ENCODE measurements around the gene NHERF2. TPM values are rescaled to one million over a fixed set of nuclear protein-coding genes. Genes with fewer than 3 reads are reported as not detected.

NHERF2 gene
- total and polyA plus RNA-seq, 2 of the 4 experiments (the other 2 are of a cell fraction), result 18.6 to 77.8 TPM

DNA sequence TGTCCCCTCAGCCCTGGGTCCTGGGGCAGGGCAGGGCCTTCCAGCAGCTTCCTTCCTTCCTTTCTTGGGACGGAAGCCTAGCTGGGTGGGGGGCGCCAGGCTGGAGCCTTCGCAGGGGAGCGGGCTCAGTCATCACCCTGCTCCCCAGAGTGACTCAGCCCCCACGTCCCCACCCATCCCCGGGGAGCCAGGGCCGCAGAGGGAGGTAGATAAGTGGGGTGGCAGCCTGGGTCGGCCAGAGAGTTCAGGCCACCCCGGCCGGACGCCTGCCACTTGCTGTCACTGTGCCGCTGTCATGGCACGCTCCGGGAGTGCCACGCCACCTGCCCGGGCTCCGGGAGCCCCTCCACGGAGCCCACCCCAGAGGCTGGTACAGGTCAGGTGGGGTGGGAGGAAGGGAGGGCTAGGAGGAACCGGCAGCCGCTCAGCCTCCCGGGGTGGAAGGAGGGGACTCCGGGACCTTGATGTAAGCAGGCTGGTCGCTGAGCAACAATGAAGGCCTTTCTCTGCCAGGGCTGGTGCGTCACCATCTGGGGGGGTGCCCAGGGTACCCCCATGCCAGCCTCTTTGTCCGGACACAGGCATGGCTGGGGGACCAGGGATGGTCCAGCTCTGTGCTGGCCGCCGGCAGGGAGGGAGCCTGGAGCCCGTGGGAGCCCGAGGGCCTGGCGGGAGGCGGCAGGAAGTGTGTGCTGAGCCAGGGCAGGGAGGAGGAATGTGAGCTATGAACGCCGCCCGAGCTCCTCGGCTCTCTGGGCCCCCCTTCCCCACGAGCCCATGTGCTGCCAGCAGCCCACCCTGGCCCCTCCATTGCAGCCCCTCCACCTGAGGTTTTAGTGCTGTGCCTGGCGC, 6.6 kb downstream of the NHERF2 start:
- WGBS, 2 experiments (ENCODE audit: extremely low coverage in 2 of 2, insufficient read length in 1 of 2), result 0% methylated on average over 2 of the region's 37 CpGs; no CpG with 5 or more reads in 1 of the 2 experiments
- Histone ChIP-seq H2BK20ac (ENCODE audit: low read depth, low read length) (peak overlapping the region; percentile 93), H2AK5ac (ENCODE audit: low read depth, low read length) (peak overlapping the region; percentile 99), H3K18ac (ENCODE audit: low read depth, low read length) (peak overlapping the region; percentile 90), H3K23ac (ENCODE audit: low read depth, low read length) (peak overlapping the region; percentile 98), H4K5ac (ENCODE audit: low read depth, low read length) (peak overlapping the region; percentile 88), H4K91ac (ENCODE audit: insufficient read depth, low read depth, low read length) (peak overlapping the region; percentile 100), H2AK9ac (replicated peaks; ENCODE audit: low read depth, low read length, poor library complexity) (peak overlapping the region; percentile 100), H3K4me1 (ENCODE audit: control insufficient read depth, insufficient read depth, low read length) (peaks cover 53% of the 10 kb centered on the region), H3K9ac (ENCODE audit: low read depth, low read length) (peak overlapping the region; percentile 74), H3K56ac (ENCODE audit: extremely low read depth, insufficient read depth, low read length) (peak overlapping the region; percentile 98), H3K9me3 (ENCODE audit: control insufficient read depth, insufficient read depth, low read length) (no peaks in the 10 kb centered on the region), H3K4me2 (ENCODE audit: low read depth, low read length) (peak overlapping the region; percentile 78), H4K8ac (ENCODE audit: low read depth in 2 of 2, low read length in 2 of 2) (peak overlapping the region; percentile 87 to 100), H2BK5ac (ENCODE audit: low read depth, low read length, poor library complexity, severe bottlenecking) (peak overlapping the region; percentile 97), H2BK15ac (ENCODE audit: low read depth, low read length) (peak overlapping the region; percentile 98; the same call in 2 of the 3 replicates), H2AFZ (replicated peaks; ENCODE audit: low read length, poor library complexity) (peak overlapping the region; percentile 83), H3K9me1 (ENCODE audit: insufficient read depth, low read length) (peaks cover 13% of the 10 kb centered on the region), H2BK120ac (ENCODE audit: low read depth, low read length) (peak overlapping the region; percentile 97), H3K4ac (ENCODE audit: low read depth, low read length) (peak overlapping the region; percentile 99), H3K4me3 (ENCODE audit: insufficient read depth, low read depth, low read length) (peak overlapping the region; percentile 32; the same call in 1 of the 2 replicates), H3K27me3 (ENCODE audit: control insufficient read depth, insufficient read depth, low read length) (no peaks in the 10 kb centered on the region), H3K79me1 (ENCODE audit: low read depth in 1 of 2, low read length in 2 of 2) (peaks cover 15 to 76% of the 10 kb centered on the region in 2 experiments), H3K14ac (replicated peaks; ENCODE audit: low read depth, low read length) (peak overlapping the region; percentile 97), H3K27ac (ENCODE audit: insufficient read depth, low read length) (peak overlapping the region; percentile 98), H4K20me1 (ENCODE audit: insufficient read depth, low read length) (peaks cover 5% of the 10 kb centered on the region), H3K36me3 (ENCODE audit: control insufficient read depth, insufficient read depth, low read length) (peaks cover 40% of the 10 kb centered on the region)
- ChIA-PET CTCF (interaction anchor here (0.8 to 1.0 kb wide), 2 partner anchors 107 to 114 kb away, joined by 3 read pairs; no protein-coding TSS in a partner anchor), POLR2A (ENCODE audit: unreplicated experiment) (interaction anchor here (0.5 to 1.2 kb wide), 2 partner anchors 12 to 49 kb away, joined by 5 to 6 read pairs; no protein-coding TSS in a partner anchor)
- ATAC-seq (ENCODE audit: low read depth) (peak; percentile 71), DNase-seq (peak; percentile 54)
- intact Hi-C loops (cut with micrococcal nuclease) (no loop called here), in situ Hi-C loops (cut with MboI; ENCODE audit: low sequenced_read_pairs) (no loop called here), dilution Hi-C loops (cut with HindIII; ENCODE audit: low sequenced_read_pairs, unreplicated experiment) (no loop called here)
- TF ChIP-seq MXI1 (IDR thresholded peaks at IDR 0.05; ENCODE audit: borderline replicate concordance, low read depth, low read length) (peak; percentile 47; the same call in 1 of the 2 replicates), CHD1 (IDR thresholded peaks at IDR 0.05; ENCODE audit: low read depth, low read length) (no peak), MAZ (IDR thresholded peaks at IDR 0.05; ENCODE audit: borderline replicate concordance, low read depth, low read length) (peak; percentile 48; the same call in 1 of the 2 replicates), SMC3 (IDR thresholded peaks at IDR 0.05; ENCODE audit: low read depth, low read length) (no peak)
- BruUV-seq (replicated peaks), result no TSS peak
